Psoas muscle (tissue), 8 donors: ENCODE results near the gene SEC63. TPM values are rescaled to one million over a fixed set of nuclear protein-coding genes. Genes with fewer than 3 reads are reported as not detected.

Experiments used
- ATAC-seq, 4 donors: fragments of 200-7000 bp; cut with Tn5 transposase; one replicate each; pipeline ENCODE4 v1.9.1; 2020; ENCODE audit warnings: moderate library complexity in 3 of 4, mild to moderate bottlenecking in 2 of 4
- DNase-seq, 2 donors: peaks; one replicate each; pipeline ENCODE4 v3.0.0-alpha.2; 2020
- H3K27ac ChIP-seq: fragments of 200-600 bp; one replicate; pipeline ENCODE4 v1.8.0; 2022
- H3K27me3 ChIP-seq, 3 donors: fragments of 200-600 bp in 1 of 3; one replicate each; pipeline versions ENCODE4 v1.6.1 to v1.8.0; 2013 to 2022; ENCODE audit warnings: low read length in 2 of 3, mild to moderate bottlenecking in 2 of 3, moderate library complexity in 1 of 3; ENCODE audit not compliant: insufficient read depth in 3 of 3
- H3K36me3 ChIP-seq, 2 donors: fragments of 200-600 bp in 1 of 2; one replicate each; pipeline versions ENCODE4 v1.6.1 to v1.8.0; 2013 to 2022; ENCODE audit warnings: low read depth in 1 of 2, mild to moderate bottlenecking in 1 of 2, moderate library complexity in 1 of 2; ENCODE audit not compliant: insufficient read depth in 1 of 2
- H3K4me1 ChIP-seq: fragments of 200-600 bp; one replicate; pipeline ENCODE4 v1.8.0; 2022
- H3K4me3 ChIP-seq: fragments of 200-600 bp; one replicate; pipeline ENCODE4 v1.8.0; 2022; ENCODE audit warnings: mild to moderate bottlenecking
- H3K9me3 ChIP-seq: fragments of 200-600 bp; one replicate; pipeline ENCODE4 v1.8.0; 2022
- WGBS, 3 donors: extraction: QIAGEN DNeasy Blood & Tissue Kit; methylation state at CpG; one replicate each; pipeline versions ENCODE4 v1.1.6 to v1.1.7; 2013; 5-methylcytosine and 5-hydroxymethylcytosine counted together
- intact Hi-C, 2 donors: fragments of 100-400 bp; cut with DNase I; formaldehyde crosslinking; loops; one replicate each; pipeline versions ENCODE4 v1.11.0 to v1.14.2; 2022
- polyA plus RNA-seq, 3 donors: library from polyadenylated mRNA; stranded (reverse); fragments of 200-250 nt; gene quantifications; one replicate each; pipeline ENCODE4 v1.2.3, GENCODE V29; 2013
- total RNA-seq, 4 donors: library from RNA; stranded (reverse); fragmentation: NEBNext Ultra II Directional in 2 of 4; extraction: Animal tissue kit (Norgen Biotek cat#: 25700) in 2 of 4; gene quantifications; one replicate each; pipeline versions ENCODE4 v1.2.1 to v1.2.4, GENCODE V29; 2021 to 2023
- TF ChIP-seq, protein P1 (sequence below): fragments of 200-600 bp; IDR thresholded peaks from one replicate; pipeline ENCODE4 v1.8.0; 2022; ENCODE audit warnings: antibody characterized with exemption
- donor health status: healthy with polysubstance abuse.
- donor health status: DM: no; HTN: no; CAD: no; lungs with moderate emphysema.
- donor health status: Bipolar disorder and iron deficiency.
- donor health status: healthy.
- donor health status: DM: yes; HTN: yes; CAD: no.
- donor health status: DM: no; HTN: no; CAD: no.
- donor health status: DM: no; HTN: no; CAD: no.
- donor health status: DM: yes; HTN: yes; CAD: no.

Gene SEC63
- total and polyA plus RNA-seq, 7 donors: 15.1 to 53.8 (median 23.2) TPM

DNA sequence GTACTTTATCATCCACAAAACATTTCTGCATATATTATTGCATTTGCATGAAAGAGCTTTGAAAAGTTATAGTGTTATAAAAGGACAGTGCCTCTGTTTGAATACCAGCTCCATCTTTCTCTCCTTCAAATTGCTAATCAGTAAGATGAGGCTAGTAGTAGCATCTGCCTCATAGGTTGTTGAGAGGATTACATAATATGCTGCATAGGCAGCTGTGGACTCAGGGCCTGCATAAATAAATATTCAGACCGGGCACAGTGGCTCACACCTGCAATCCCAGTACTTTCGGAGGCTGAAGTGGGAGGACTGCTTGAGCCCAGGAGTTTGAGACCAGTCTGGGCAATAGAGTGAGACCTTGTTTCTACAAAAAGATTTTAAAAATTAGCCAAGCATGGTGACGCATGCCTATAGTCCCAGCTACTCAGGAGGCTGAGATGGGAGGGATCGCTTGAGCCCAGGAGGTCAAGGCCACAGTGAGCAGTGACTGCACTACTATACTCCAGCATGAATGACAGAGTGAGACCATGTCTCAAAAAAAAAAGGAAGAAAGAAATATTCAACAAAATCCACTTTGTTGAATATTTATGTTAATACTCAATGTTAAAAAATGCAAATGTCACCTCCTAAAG, 18.3 kb upstream of the SEC63 start:
- TF ChIP-seq, protein P1, sequence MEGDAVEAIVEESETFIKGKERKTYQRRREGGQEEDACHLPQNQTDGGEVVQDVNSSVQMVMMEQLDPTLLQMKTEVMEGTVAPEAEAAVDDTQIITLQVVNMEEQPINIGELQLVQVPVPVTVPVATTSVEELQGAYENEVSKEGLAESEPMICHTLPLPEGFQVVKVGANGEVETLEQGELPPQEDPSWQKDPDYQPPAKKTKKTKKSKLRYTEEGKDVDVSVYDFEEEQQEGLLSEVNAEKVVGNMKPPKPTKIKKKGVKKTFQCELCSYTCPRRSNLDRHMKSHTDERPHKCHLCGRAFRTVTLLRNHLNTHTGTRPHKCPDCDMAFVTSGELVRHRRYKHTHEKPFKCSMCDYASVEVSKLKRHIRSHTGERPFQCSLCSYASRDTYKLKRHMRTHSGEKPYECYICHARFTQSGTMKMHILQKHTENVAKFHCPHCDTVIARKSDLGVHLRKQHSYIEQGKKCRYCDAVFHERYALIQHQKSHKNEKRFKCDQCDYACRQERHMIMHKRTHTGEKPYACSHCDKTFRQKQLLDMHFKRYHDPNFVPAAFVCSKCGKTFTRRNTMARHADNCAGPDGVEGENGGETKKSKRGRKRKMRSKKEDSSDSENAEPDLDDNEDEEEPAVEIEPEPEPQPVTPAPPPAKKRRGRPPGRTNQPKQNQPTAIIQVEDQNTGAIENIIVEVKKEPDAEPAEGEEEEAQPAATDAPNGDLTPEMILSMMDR: no peak
- Histone ChIP-seq H3K27ac (no peak overlapping the region), H3K4me1 (no peaks in the 10 kb centered on the region), H3K9me3 (no peaks in the 10 kb centered on the region), H3K36me3 (no peaks in the 10 kb centered on the region), H3K4me3 (no peak overlapping the region), H3K27me3 (no peaks in the 10 kb centered on the region)
- WGBS, 3 donors: 92 to 96% (median 93%) methylated on average over 4 of the region's 4 CpGs
- no peak for DNase-seq
- ATAC-seq: no peak
- intact Hi-C loops: no loop called here

DNA sequence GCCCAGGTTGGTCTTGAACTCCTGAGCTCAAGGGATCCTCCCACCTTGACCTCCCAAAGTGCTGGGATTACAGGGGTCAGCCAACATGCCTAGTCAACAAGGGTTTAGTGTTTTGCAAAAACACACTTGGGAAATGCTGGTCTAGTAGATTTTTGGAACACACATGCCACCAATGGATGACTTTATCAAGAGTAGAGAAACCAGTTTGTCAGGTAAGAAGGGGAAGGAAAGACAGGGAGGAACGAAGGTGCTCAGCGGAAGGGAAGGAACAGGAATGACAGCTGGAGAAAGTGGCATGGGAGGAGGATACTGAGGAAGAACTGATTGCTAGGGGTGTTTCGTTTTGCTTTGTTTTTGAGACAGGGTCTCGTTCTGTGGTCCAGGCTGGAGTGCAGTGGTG, 15.6 kb upstream of the SEC63 start:
- Histone ChIP-seq H3K9me3 (no peaks in the 10 kb centered on the region), H3K27ac (no peak overlapping the region), H3K36me3 (no peaks in the 10 kb centered on the region), H3K4me1 (no peaks in the 10 kb centered on the region), H3K27me3 (no peaks in the 10 kb centered on the region), H3K4me3 (no peak overlapping the region)
- DNase-seq: no peak
- ATAC-seq: no peak
- intact Hi-C loops: no loop called here
- TF ChIP-seq, protein P1: no peak
- 74 to 85% (median 83%) methylated on average over 4 of the region's 4 CpGs for WGBS, 3 donors

DNA sequence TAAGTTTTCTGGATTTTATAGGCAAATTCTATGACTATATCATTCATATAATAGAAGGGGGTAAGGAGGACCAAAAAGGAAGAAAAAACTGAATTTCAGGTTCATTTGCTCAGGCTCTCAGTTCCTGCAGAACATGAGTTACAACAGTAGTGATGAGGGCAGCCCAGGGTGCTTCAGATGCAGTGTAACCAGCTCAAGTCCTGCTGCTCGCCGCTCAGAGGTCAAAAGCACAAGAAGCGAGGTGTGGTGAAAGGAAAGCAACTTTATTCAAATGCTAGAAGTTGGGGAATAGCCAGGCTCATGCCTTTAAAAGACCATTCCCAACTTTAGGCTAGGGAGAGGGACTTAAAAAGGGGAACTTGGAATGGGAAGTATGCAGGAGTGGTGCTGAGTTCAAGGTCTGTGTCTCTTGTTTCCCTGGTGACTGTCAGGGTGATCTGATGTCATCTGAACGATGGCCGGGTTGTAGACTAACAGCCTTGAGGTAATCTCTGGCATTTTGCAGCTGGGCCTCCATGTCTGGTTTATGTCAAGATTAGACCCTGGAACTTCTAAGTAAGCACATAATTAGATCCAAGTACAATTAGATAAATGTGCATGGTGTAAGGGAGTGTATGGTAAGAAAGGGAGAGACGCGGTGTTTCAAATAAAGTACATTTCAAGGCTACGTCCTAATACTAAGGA, 14.5 kb upstream of the SEC63 start:
- no peak overlapping the region for H3K27ac ChIP-seq
- H3K4me3 ChIP-seq: no peak overlapping the region
- no peaks in the 10 kb centered on the region for H3K4me1 ChIP-seq
- TF ChIP-seq, protein P1: no peak
- intact Hi-C loops: no loop called here
- DNase-seq (no peak), ATAC-seq (no peak)
- WGBS, 3 donors: 74 to 76% (median 75%) methylated on average over 8 of the region's 8 CpGs
- H3K9me3 ChIP-seq: no peaks in the 10 kb centered on the region
- no peaks in the 10 kb centered on the region for H3K27me3 ChIP-seq
- no peaks in the 10 kb centered on the region for H3K36me3 ChIP-seq

DNA sequence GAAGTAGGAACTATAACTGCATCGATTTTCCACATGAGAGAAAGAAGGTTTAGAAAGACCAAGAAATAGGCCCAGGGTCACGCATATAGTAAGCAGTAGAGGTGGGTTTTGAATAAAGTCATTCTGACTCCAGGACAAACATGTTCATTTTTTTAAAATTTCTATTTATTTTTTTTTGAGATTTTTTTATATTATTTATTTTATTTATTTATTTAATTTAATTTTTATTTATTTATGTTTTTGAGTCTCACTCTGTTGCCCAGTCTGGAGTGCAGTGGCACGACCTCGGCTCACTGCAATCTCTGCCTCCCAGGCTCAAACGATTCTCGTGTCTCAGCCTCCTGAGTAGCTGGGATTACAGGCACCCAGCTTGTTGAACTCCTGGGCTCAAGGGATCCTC, 13.2 kb upstream of the SEC63 start:
- intact Hi-C loops: no loop called here

More for the DNA sequence above, 13.2 kb upstream of the SEC63 start:
- H3K4me3 ChIP-seq: no peak overlapping the region
- no peaks in the 10 kb centered on the region for H3K4me1 ChIP-seq
- TF ChIP-seq, protein P1: no peak
- H3K36me3 ChIP-seq: no peaks in the 10 kb centered on the region
- H3K27ac ChIP-seq: no peak overlapping the region
- DNase-seq (no peak), ATAC-seq (no peak)
- H3K9me3 ChIP-seq: no peaks in the 10 kb centered on the region
- WGBS, 3 donors: 95% methylated on average over 6 of the region's 6 CpGs
- H3K27me3 ChIP-seq: no peaks in the 10 kb centered on the region
